ENCODE results near the gene GUSB.

GUSB gene

DNA sequence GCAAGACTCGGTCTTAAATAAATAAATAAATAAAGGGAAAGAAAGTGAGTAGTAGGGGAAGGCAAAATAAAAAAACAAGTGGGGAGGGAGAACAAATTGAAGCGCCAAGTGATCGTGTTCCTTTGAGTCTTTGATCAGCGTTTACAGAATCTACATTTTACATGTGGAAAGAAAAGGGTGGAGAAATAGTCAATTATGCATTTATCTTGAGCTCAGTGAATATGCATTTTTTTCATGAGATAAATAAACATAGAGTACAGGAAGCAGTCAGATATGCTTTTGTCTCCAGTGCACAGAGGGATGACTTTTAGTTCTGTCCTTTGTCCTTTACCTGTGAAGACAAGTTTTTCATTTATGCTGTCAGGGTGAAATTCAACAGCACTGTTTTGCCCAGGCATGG lies 6.1 kb upstream of the GUSB start:
- no peaks in the 10 kb centered on the region for H3K9me3 ChIP-seq (ENCODE audit: severe bottlenecking)
- peaks cover 12% of the 10 kb centered on the region for H3K4me1 ChIP-seq (ENCODE audit: insufficient read depth, poor library complexity, severe bottlenecking)
- H3K27me3 ChIP-seq (ENCODE audit: insufficient read depth, poor library complexity, severe bottlenecking) = no peaks in the 10 kb centered on the region
- H3K27ac ChIP-seq (ENCODE audit: poor library complexity, severe bottlenecking) = no peak overlapping the region
- ATAC-seq (ENCODE audit: low read depth) (no peak), DNase-seq (ENCODE audit: low spot score) (no peak)
- H3K4me3 ChIP-seq (ENCODE audit: severe bottlenecking) = no peak overlapping the region
- no peak for TF ChIP-seq CTCF (IDR thresholded peaks at IDR 0.05; ENCODE audit: poor library complexity, severe bottlenecking)
- H3K36me3 ChIP-seq (ENCODE audit: low read depth) = no peaks in the 10 kb centered on the region

GRCh38 chr7:65983965-65984658 lies 2.1 kb upstream of the GUSB start:
- ATAC-seq (ENCODE audit: low read depth) (peak; percentile 81), DNase-seq (ENCODE audit: low spot score) (peak; percentile 36)
- Histone ChIP-seq H3K4me1 (ENCODE audit: insufficient read depth, poor library complexity, severe bottlenecking) (peaks cover 12% of the 10 kb centered on the region), H3K27me3 (ENCODE audit: insufficient read depth, poor library complexity, severe bottlenecking) (no peaks in the 10 kb centered on the region), H3K4me3 (ENCODE audit: severe bottlenecking) (no peak overlapping the region), H3K9me3 (ENCODE audit: severe bottlenecking) (no peaks in the 10 kb centered on the region), H3K36me3 (ENCODE audit: low read depth) (peaks cover 7% of the 10 kb centered on the region), H3K27ac (ENCODE audit: poor library complexity, severe bottlenecking) (peak overlapping the region; percentile 44)
- TF ChIP-seq CTCF (IDR thresholded peaks at IDR 0.05; ENCODE audit: poor library complexity, severe bottlenecking) = no peak

GRCh38 chr7:65980478-65981250 lies 1.3 kb downstream of the GUSB start:
- ATAC-seq (ENCODE audit: low read depth) = no peak

GRCh38 chr7:65979583-65980477 lies 2.2 kb downstream of the GUSB start:
- Histone ChIP-seq H3K9me3 (ENCODE audit: severe bottlenecking) (no peaks in the 10 kb centered on the region), H3K36me3 (ENCODE audit: low read depth) (peaks cover 39% of the 10 kb centered on the region), H3K4me3 (ENCODE audit: severe bottlenecking) (no peak overlapping the region), H3K27me3 (ENCODE audit: insufficient read depth, poor library complexity, severe bottlenecking) (no peaks in the 10 kb centered on the region), H3K4me1 (ENCODE audit: insufficient read depth, poor library complexity, severe bottlenecking) (peaks cover 10% of the 10 kb centered on the region), H3K27ac (ENCODE audit: poor library complexity, severe bottlenecking) (no peak overlapping the region)
- peak; percentile 52 for DNase-seq (ENCODE audit: low spot score)
- TF ChIP-seq CTCF (IDR thresholded peaks at IDR 0.05; ENCODE audit: poor library complexity, severe bottlenecking) = no peak
- no peak for ATAC-seq (ENCODE audit: low read depth)

More at GRCh38 chr7:65980478-65981250, 1.3 kb downstream of the GUSB start:
- H3K27ac ChIP-seq (ENCODE audit: poor library complexity, severe bottlenecking) = peak overlapping the region; percentile 44
- H3K9me3 ChIP-seq (ENCODE audit: severe bottlenecking) = no peaks in the 10 kb centered on the region
- DNase-seq (ENCODE audit: low spot score) = peak; percentile 55
- no peak for TF ChIP-seq CTCF (IDR thresholded peaks at IDR 0.05; ENCODE audit: poor library complexity, severe bottlenecking)
- peaks cover 32% of the 10 kb centered on the region for H3K36me3 ChIP-seq (ENCODE audit: low read depth)
- H3K27me3 ChIP-seq (ENCODE audit: insufficient read depth, poor library complexity, severe bottlenecking) = no peaks in the 10 kb centered on the region
- H3K4me1 ChIP-seq (ENCODE audit: insufficient read depth, poor library complexity, severe bottlenecking) = peaks cover 12% of the 10 kb centered on the region
- H3K4me3 ChIP-seq (ENCODE audit: severe bottlenecking) = peak overlapping the region; percentile 78

Data from RWPE2 (cell line).